Psoas muscle (tissue), 8 donors: ENCODE results near the gene PFKL. TPM values are rescaled to one million over a fixed set of nuclear protein-coding genes. Genes with fewer than 3 reads are reported as not detected.
A peak's percentile ranks its signal among the peaks of the same experiment; 100 is the strongest.

ENCODE experiments used
- ATAC-seq, 4 donors: fragments of 200-7000 bp; cut with Tn5 transposase; one replicate each; pipeline ENCODE4 v1.9.1; 2020; ENCODE audit warnings: moderate library complexity in 3 of 4, mild to moderate bottlenecking in 2 of 4
- DNase-seq, 2 donors: peaks; one replicate each; pipeline ENCODE4 v3.0.0-alpha.2; 2020
- H3K27ac ChIP-seq: fragments of 200-600 bp; one replicate; pipeline ENCODE4 v1.8.0; 2022
- H3K27me3 ChIP-seq, 3 donors: fragments of 200-600 bp in 1 of 3; one replicate each; pipeline versions ENCODE4 v1.6.1 to v1.8.0; 2013 to 2022; ENCODE audit warnings: low read length in 2 of 3, mild to moderate bottlenecking in 2 of 3, moderate library complexity in 1 of 3; ENCODE audit not compliant: insufficient read depth in 3 of 3
- H3K36me3 ChIP-seq, 2 donors: fragments of 200-600 bp in 1 of 2; one replicate each; pipeline versions ENCODE4 v1.6.1 to v1.8.0; 2013 to 2022; ENCODE audit warnings: low read depth in 1 of 2, mild to moderate bottlenecking in 1 of 2, moderate library complexity in 1 of 2; ENCODE audit not compliant: insufficient read depth in 1 of 2
- H3K4me1 ChIP-seq: fragments of 200-600 bp; one replicate; pipeline ENCODE4 v1.8.0; 2022
- H3K4me3 ChIP-seq: fragments of 200-600 bp; one replicate; pipeline ENCODE4 v1.8.0; 2022; ENCODE audit warnings: mild to moderate bottlenecking
- H3K9me3 ChIP-seq: fragments of 200-600 bp; one replicate; pipeline ENCODE4 v1.8.0; 2022
- CTCF ChIP-seq: fragments of 200-600 bp; IDR thresholded peaks from one replicate; pipeline ENCODE4 v1.8.0; 2022; ENCODE audit warnings: antibody characterized with exemption
- WGBS, 3 donors: extraction: QIAGEN DNeasy Blood & Tissue Kit; methylation state at CpG; one replicate each; pipeline versions ENCODE4 v1.1.6 to v1.1.7; 2013; 5-methylcytosine and 5-hydroxymethylcytosine counted together
- intact Hi-C, 2 donors: fragments of 100-400 bp; cut with DNase I; formaldehyde crosslinking; loops; one replicate each; pipeline versions ENCODE4 v1.11.0 to v1.14.2; 2022
- polyA plus RNA-seq, 3 donors: library from polyadenylated mRNA; stranded (reverse); fragments of 200-250 nt; gene quantifications; one replicate each; pipeline ENCODE4 v1.2.3, GENCODE V29; 2013
- total RNA-seq, 4 donors: library from RNA; stranded (reverse); fragmentation: NEBNext Ultra II Directional in 2 of 4; extraction: Animal tissue kit (Norgen Biotek cat#: 25700) in 2 of 4; gene quantifications; one replicate each; pipeline versions ENCODE4 v1.2.1 to v1.2.4, GENCODE V29; 2021 to 2023
- donor health status: healthy with polysubstance abuse.
- donor health status: DM: no; HTN: no; CAD: no; lungs with moderate emphysema.
- donor health status: Bipolar disorder and iron deficiency.
- donor health status: healthy.
- donor health status: DM: yes; HTN: yes; CAD: no.
- donor health status: DM: no; HTN: no; CAD: no.
- donor health status: DM: no; HTN: no; CAD: no.
- donor health status: DM: yes; HTN: yes; CAD: no.

PFKL gene
- total and polyA plus RNA-seq, 7 donors: 9.2 to 33.6 (median 21.2) TPM

GRCh38 chr21:44259082-44259705 is 40.7 kb upstream of the PFKL start:
- no peak for TF ChIP-seq CTCF
- WGBS, 3 donors: 74 to 82% (median 79%) methylated on average over 22 of the region's 22 CpGs
- DNase-seq: peak in 1 of 2 donors; percentile 15
- no peak for ATAC-seq
- H3K36me3 ChIP-seq: no peaks in the 10 kb centered on the region
- no peaks in the 10 kb centered on the region for H3K4me1 ChIP-seq
- intact Hi-C loops: no loop called here
- H3K9me3 ChIP-seq: no peaks in the 10 kb centered on the region
- H3K4me3 ChIP-seq: no peak overlapping the region
- H3K27me3 ChIP-seq: peaks cover 0 to 11% (median 7%) of the 10 kb centered on the region in 3 donors
- no peak overlapping the region for H3K27ac ChIP-seq

- TF ChIP-seq CTCF: no peak
- DNase-seq (no peak), ATAC-seq (no peak)
- 42 to 57% (median 54%) methylated on average over 4 of the region's 4 CpGs for WGBS, 3 donors
- intact Hi-C loops: no loop called here
- H3K4me1 ChIP-seq: no peaks in the 10 kb centered on the region
- H3K9me3 ChIP-seq: no peaks in the 10 kb centered on the region
- no peaks in the 10 kb centered on the region for H3K36me3 ChIP-seq
- no peak overlapping the region for H3K27ac ChIP-seq
- H3K4me3 ChIP-seq: no peak overlapping the region
- peaks cover 0 to 11% (median 7%) of the 10 kb centered on the region in 3 donors for H3K27me3 ChIP-seq
Measured at GRCh38 chr21:44260066-44260465, 39.8 kb upstream of the PFKL start.

DNA sequence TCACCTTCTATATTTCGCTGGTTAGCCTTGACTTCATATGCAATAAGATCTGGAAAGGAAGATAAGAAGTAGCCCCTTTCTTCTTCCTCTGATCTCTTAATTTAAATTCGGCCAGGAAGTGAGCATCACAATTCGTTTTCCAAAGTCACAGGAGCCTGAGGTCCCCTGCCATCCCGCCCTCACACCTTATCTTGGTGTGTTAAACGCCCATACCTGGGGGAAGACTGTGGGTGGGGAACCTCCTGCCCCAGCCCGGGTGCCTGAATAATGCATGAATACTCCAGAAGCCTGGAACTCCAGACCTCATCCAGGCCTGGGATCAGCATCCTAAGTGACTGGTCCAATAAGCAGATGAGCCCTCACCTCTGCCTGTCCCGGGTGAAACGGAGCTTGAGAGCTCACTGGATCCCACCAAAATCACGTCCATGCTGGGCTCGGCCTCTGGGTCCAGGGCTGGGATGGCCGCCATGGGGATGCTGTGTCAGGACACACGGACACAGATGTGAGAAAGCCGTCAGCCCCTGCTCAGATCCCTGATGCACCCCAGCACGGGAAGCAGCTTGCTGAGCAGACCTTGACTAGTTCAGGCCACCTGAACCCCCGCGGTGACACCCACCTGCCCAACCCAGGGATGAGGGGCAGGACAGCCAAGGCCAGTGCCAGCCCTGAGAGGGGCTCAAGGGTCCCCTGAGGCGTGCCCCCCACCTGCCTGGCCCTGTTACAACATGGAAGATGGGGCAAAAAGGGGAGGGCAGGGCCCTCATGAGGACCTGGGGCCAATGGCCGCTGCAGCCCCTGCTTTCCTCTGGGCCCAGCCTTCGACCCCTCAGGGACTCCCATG is 38.8 kb upstream of the PFKL start:
- ATAC-seq: no peak
- H3K27ac ChIP-seq: no peak overlapping the region
- intact Hi-C loops: no loop called here
- no peaks in the 10 kb centered on the region for H3K36me3 ChIP-seq
- DNase-seq: peak in 1 of 2 donors; percentile 32
- H3K4me1 ChIP-seq: no peaks in the 10 kb centered on the region
- peaks cover 0 to 9% (median 4%) of the 10 kb centered on the region in 3 donors for H3K27me3 ChIP-seq
- H3K9me3 ChIP-seq: no peaks in the 10 kb centered on the region
- no peak overlapping the region for H3K4me3 ChIP-seq
- no peak for TF ChIP-seq CTCF
- 79 to 86% (median 80%) methylated on average over 19 of the region's 19 CpGs for WGBS, 3 donors

DNA sequence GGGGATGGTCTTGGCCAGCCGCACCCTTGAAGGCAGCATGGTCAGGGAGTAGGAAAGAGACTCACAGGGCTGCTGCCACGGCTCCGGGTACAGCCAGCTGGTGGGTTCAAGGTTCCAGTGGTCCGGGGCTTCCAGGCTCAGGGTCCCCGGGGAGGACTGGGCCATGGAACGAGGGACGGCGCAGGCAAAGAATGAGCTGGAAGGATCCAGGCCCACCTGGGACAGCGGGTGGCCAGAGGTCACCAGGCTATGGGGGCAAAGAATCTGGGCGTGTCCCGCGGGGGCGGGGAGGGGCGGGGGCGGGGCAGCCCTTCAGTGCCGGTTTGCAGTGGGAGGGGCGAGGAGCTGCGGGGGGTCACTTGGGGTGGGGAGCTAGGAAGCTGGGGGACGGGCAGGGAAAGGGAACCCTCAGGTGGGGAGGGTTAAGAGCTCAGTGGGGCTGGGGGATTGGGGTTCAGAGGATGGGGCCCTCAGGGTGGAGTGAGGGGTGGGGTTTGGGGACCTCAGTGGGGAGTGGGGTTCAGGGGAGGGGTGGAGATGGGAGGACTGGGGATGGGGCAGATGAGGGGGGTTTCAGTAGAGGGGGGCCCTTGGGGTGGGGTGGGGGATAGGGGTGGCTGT is 38.1 kb upstream of the PFKL start, which contains the start of gene DNMT3L:
DNMT3L (minus strand) TSS at position 223 of the 621 bp plus-strand sequence. CDS start 638 bp downstream, outside the sequence.
- H3K9me3 ChIP-seq: no peaks in the 10 kb centered on the region
- peaks cover 0 to 8% (median 4%) of the 10 kb centered on the region in 3 donors for H3K27me3 ChIP-seq
- no peaks in the 10 kb centered on the region for H3K4me1 ChIP-seq
- H3K36me3 ChIP-seq: no peaks in the 10 kb centered on the region
- H3K4me3 ChIP-seq: no peak within 1 kb of the TSS
- DNase-seq (peak in 1 of 2 donors; percentile 34), ATAC-seq (no peak)
- WGBS, 3 donors: 60 to 74% (median 66%) methylated on average over 13 to 19 of the region's 19 CpGs
- TF ChIP-seq CTCF: no peak
- no peak within 1 kb of the TSS for H3K27ac ChIP-seq
- intact Hi-C loops: no loop called here
